Skin of body (tissue), 2 donors: Measurements from ENCODE around the gene NFYC. TPM values are rescaled to one million over a fixed set of nuclear protein-coding genes. Genes with fewer than 3 reads are reported as not detected.
A peak's percentile ranks its signal among the peaks of the same experiment; 100 is the strongest.

Experiments
- DNase-seq: peaks from one replicate; lab custom pipeline; 2025; lab: John Stamatoyannopoulos, UW
- total RNA-seq: library from RNA; depleted of rRNA; stranded (reverse); fragments of >200 nt; gene quantifications from one replicate; pipeline ENCODE4 v1.2.3, GENCODE V29; 2014

The NFYC gene
- total RNA-seq: 30.7 TPM

DNA sequence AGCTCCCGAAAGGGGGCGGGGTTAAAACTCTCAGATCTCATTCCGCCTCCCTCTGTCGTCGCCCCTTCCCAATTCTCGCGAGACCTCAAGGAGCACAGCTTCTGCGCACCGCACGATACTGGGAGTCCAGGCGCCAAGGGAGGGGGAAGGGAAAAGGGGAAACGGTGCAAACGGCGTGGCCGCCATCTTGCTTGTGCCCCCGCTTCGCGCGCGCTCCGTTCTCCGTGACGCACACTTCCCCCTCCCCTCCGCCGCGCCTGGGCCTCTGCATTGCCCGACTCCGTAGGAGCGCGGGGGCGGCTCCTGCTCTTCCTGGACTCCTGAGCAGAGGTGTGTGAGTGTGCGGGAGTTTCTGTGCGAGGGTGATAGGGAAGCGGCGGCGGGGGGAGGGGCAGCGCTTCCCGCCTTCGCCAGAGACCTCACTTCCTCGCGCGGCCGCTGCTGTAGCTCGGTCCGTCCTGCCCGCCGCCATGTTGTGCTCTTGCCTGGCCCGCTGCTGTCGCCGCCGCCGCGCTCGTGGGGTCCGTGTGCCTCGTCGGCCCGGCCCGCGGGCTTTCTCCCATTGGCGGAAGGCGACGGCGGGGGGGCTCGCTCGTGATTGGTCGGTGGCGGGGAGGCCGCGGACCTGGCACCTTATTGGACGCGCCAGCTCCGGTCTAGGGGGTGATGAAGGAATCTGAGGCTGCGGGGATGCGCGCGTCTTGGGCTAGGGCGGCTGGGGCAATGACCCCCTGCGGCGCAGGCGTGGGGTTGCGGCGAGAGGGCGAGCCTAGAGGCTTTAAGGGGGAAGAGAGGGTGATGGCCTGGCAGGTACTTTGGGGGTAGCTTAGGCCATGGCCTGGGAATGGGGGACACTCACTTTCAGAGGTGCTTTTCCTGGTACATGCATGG is at the start of gene NFYC:
Gene NFYC, plus strand, starts transcription at position 167 of the 891 bp plus-strand sequence. CDS start 47,140 bp downstream, outside the sequence.
- peak; percentile 98 for DNase-seq

GRCh38 chr1:40645118-40645680 is 46.3 kb upstream of the NFYC start:
- no peak for DNase-seq

DNA sequence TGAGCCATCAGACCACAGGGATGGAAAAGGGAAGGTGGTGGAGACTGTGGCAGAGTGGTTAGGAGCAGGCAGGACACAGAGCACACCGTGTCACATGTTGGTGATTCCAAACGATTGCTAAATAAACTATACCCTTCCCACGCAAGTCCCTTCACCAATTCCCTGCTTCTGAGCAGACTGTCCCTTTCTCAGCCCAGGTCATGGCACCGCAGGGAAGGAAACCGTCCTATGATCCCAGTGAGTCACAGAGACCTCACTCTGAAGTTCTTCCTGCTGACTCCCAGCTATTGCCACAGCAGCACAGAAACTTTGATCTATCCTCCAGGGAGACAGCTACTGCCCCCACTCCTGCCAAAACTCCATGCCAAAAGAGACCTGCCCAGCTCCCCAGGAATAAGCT is 45.2 kb upstream of the NFYC start:
- DNase-seq: no peak

GRCh38 chr1:40648200-40648599 is 43.3 kb upstream of the NFYC start:
- no peak for DNase-seq

DNA sequence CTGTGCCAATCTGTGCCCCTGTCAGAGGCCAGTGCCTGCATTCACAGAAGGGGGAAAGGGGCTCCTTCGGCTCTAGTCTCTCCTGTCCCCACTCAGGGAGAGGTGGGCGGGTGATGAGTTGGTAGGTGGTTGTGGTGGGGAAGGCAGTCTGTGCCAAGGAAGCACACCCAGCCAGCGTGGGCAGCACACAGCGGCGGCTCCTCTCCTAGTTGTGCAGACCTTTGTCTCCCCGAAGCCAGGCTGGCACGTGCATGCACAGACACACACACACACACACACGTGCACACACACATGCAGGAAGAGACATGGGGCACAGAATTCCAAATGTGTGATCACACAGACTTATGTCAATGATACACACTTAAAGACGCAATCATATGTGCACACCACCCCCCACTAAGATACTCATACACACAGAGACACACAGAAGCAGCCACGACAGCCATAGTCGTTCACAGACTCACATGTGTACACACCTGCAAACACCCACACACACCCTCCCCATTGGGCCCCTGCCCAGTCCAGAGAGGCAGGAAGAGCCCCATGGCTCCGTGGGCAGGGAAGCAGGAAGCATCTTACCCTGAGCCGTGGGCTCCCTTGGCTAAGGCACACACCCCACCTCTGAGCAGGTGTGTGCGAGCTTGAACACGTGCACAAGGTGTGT is 42.4 kb upstream of the NFYC start:
- no peak for DNase-seq

DNA sequence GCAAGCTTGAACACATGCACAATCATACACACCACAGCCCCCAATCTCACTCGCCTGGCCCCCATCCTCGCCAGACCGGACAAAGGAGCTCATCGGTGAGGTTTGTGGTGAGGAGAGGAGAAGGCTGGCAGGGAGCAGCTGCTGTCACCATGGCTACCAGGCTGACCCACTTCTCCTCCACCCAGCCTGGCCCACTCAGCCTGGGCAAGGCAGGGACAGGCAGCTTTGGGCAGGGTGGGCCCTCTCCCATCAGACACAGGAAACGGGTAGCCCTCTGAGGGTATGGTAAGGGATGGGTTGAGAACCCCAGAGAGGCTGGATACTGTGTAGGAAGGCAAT is 41.9 kb upstream of the NFYC start:
- DNase-seq: no peak

GRCh38 chr1:40650075-40650474 is 41.4 kb upstream of the NFYC start:
- DNase-seq: no peak

GRCh38 chr1:40651138-40651857 is 40.2 kb upstream of the NFYC start:
- no peak for DNase-seq

- DNase-seq: no peak
Observed at GRCh38 chr1:40652468-40652867, 39.0 kb upstream of the NFYC start.

DNA sequence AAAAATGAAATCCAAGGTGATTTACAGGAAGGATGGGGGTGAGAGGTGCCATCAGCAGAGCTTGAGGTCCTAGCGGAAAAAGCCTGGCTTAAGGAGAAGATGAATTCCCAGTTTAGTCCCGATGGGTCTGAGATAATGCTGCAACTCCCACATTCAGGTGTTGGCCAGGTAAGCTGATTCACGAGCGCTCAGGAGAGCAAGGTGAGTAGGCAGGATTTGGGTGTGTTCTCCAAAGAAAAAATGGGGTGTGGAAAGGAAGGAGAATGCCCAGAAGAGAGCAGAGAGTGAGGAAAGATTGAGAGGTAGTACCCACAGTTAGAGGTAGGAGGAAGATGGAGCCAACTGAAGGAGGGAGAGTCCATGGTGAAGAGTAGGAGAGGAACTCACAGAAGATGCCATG is 38.5 kb upstream of the NFYC start:
- no peak for DNase-seq

DNA sequence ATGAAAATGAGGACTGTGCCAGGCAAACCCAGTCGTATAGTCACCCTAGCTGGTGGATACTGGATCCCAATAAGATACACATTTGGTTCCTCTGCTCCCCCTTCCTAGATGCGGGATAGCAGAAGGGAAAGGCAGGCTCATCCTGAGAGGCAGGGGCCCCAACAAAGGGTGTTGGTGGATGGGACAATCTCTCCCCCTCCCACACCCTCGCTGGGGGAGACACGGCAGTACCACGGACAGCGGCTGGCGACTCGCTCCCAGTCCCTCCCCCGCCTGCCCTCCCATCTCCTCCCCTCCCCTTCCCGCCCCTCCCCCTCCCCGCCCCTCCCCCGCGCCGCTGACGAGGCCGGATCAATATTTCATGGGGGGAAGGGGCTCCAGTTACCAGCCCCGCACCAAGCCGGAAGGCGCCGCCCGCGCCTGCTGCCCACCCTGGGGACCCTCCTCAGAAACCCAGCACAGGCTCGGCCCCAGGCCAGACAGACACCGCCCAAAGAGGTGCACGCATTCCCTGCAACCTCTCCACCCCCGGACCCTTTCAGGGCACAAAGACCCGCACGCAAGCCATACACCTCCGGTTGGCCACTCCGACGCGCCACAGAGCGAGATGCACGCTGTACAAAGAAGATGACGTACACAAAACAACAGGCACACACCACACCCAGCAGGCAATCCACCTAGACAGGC is 37.5 kb upstream of the NFYC start:
- no peak for DNase-seq

- no peak for DNase-seq
Observed at GRCh38 chr1:40657046-40657445, 34.5 kb upstream of the NFYC start.

GRCh38 chr1:40658751-40659648 is 32.5 kb upstream of the NFYC start:
- no peak for DNase-seq

DNA sequence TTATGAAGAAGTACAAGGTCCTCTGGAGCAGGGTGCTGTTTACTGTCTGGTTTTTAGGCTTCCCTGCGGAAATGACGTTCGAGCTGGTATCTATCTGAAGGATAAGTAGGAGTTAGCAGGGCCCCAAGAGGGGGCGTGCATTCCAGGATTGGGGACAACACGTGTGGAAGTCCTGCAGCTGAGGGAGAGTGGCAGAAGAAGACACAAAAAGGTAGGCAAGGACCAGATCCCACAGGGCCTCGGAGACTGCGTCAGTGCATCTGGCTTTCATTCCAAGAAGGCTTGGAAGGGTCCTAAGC is 31.9 kb upstream of the NFYC start:
- no peak for DNase-seq

GRCh38 chr1:40661678-40662077 is 29.8 kb upstream of the NFYC start:
- no peak for DNase-seq

GRCh38 chr1:40662151-40662550 is 29.4 kb upstream of the NFYC start:
- no peak for DNase-seq

DNA sequence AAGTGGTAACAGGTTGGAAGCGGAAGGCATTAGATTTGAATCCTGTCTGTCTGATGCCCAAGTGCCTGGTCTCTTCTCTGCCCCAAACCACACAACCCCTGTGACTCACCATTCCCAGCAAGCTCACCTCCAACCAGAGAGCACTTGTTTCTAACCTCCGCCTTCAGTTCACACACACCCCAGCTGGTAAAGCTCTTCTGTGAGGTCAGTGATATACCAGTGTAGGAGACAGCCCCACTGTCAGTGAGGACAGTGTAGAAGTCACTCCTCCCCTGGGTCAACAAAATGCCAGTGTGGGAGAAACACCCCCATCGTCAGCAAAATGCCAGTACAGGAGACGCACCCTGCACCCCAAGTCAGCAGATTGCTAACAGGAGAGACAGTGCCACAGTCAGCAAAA is 28.6 kb upstream of the NFYC start:
- DNase-seq: no peak

GRCh38 chr1:40663324-40664166 is 28.0 kb upstream of the NFYC start:
- no peak for DNase-seq

GRCh38 chr1:40664167-40664537 is 27.4 kb upstream of the NFYC start:
- no peak for DNase-seq

DNA sequence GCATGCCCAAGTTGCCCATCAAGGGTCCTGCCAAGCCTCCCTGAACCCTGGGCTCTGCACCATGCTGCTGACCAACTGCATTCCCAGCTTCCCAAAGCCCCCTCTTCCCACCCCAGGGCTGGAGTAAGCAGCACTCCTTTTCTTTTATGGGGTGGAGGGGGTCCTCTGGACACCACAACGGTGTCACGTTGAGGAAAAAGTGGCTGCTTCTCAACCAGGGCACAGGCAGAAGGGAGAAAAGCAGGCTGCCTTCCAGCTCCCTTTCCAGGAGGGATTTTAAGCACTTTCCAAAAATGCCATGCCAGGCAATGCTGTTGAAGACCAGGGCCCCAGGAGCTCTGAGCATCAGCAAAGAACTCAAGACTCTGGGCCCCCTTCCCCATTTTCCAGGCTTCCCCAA is 26.7 kb upstream of the NFYC start:
- DNase-seq: no peak
